NCI-H748 (cell line): ENCODE data around the gene SUV39H2.
"Not testable (repeated sequence)": the region's sequence is repeated elsewhere in the genome, so short reads cannot be mapped to it uniquely, and the experiment has no call there.

Experiments
- DNase-seq: peaks from one replicate; lab custom pipeline; 2025; ENCODE audit not compliant: unreplicated experiment; lab: John Stamatoyannopoulos, UW

SUV39H2 gene

GRCh38 chr10:14873090-14873760, 5.4 kb upstream of the SUV39H2 start:
- DNase-seq: no peak

GRCh38 chr10:14875941-14876340, 2.7 kb upstream of the SUV39H2 start:
- DNase-seq: no peak

- no peak for DNase-seq
Observed at GRCh38 chr10:14876764-14877163, 1.9 kb upstream of the SUV39H2 start.

- peak; percentile 56 for DNase-seq
Observed at GRCh38 chr10:14879124-14879927, 660 bp downstream of the SUV39H2 start.

- DNase-seq: no peak
Observed at GRCh38 chr10:14879928-14880193, 1.2 kb downstream of the SUV39H2 start.

GRCh38 chr10:14880229-14880628, 1.6 kb downstream of the SUV39H2 start:
- no peak for DNase-seq

- DNase-seq: no peak
Observed at GRCh38 chr10:14884082-14884481, 5.4 kb downstream of the SUV39H2 start.

- DNase-seq: no peak
Observed at GRCh38 chr10:14889318-14889717, 10.7 kb downstream of the SUV39H2 start.

GRCh38 chr10:14891151-14891550, 12.5 kb downstream of the SUV39H2 start:
- no peak for DNase-seq

GRCh38 chr10:14904316-14904732, 25.7 kb downstream of the SUV39H2 start:
- DNase-seq: peak; percentile 16

- DNase-seq: no peak
Observed at GRCh38 chr10:14904864-14905263, 26.2 kb downstream of the SUV39H2 start.

- DNase-seq: no peak
Observed at GRCh38 chr10:14905890-14906289, 27.2 kb downstream of the SUV39H2 start.

- DNase-seq: no peak
Observed at GRCh38 chr10:14906765-14907164, 28.1 kb downstream of the SUV39H2 start.

- not testable (repeated sequence) for DNase-seq
Observed at GRCh38 chr10:14907591-14907990, 28.9 kb downstream of the SUV39H2 start.

GRCh38 chr10:14909101-14909500, 30.4 kb downstream of the SUV39H2 start:
- DNase-seq: no peak

- DNase-seq: no peak
Observed at GRCh38 chr10:14910953-14911352, 32.3 kb downstream of the SUV39H2 start.

- no peak for DNase-seq
Observed at GRCh38 chr10:14911801-14912200, 33.1 kb downstream of the SUV39H2 start.

GRCh38 chr10:14916600-14916999, 37.9 kb downstream of the SUV39H2 start:
- DNase-seq: no peak

- no peak for DNase-seq
Observed at GRCh38 chr10:14917827-14918226, 39.2 kb downstream of the SUV39H2 start.

- DNase-seq: no peak
Observed at GRCh38 chr10:14918964-14919363, 40.3 kb downstream of the SUV39H2 start.

GRCh38 chr10:14924013-14924412, 45.3 kb downstream of the SUV39H2 start:
- no peak for DNase-seq

- no peak for DNase-seq
Observed at GRCh38 chr10:14925268-14925667, 46.6 kb downstream of the SUV39H2 start.

- DNase-seq: no peak
Observed at GRCh38 chr10:14926061-14926470, 47.4 kb downstream of the SUV39H2 start.
